Activated gamma-delta T cell (primary cell): ENCODE results near the gene PIK3AP1.

Source experiments
- DNase-seq: peaks from one replicate; lab custom pipeline; 2025; lab: John Stamatoyannopoulos, UW

Gene PIK3AP1

GRCh38 chr10:96610817-96611216 is 109.5 kb downstream of the PIK3AP1 start:
- no peak for DNase-seq

GRCh38 chr10:96609510-96609909 is 110.8 kb downstream of the PIK3AP1 start:
- DNase-seq = no peak

- DNase-seq = no peak
Observed at GRCh38 chr10:96608805-96609204, 111.5 kb downstream of the PIK3AP1 start.

GRCh38 chr10:96608262-96608661 is 112.1 kb downstream of the PIK3AP1 start:
- DNase-seq = no peak

- DNase-seq = no peak
Observed at GRCh38 chr10:96606946-96607345, 113.4 kb downstream of the PIK3AP1 start.

GRCh38 chr10:96606216-96606615 is 114.1 kb downstream of the PIK3AP1 start:
- DNase-seq = no peak

GRCh38 chr10:96600337-96600736 is 120.0 kb downstream of the PIK3AP1 start:
- DNase-seq = no peak

GRCh38 chr10:96598846-96599245 is 121.5 kb downstream of the PIK3AP1 start:
- DNase-seq = no peak

GRCh38 chr10:96596422-96597407 is 123.6 kb downstream of the PIK3AP1 start:
- no peak for DNase-seq

- DNase-seq = no peak
Observed at GRCh38 chr10:96595741-96596140, 124.6 kb downstream of the PIK3AP1 start.

- DNase-seq = no peak
Observed at GRCh38 chr10:96591946-96592345, 128.4 kb downstream of the PIK3AP1 start.

- DNase-seq = no peak
Observed at GRCh38 chr10:96588616-96589419, 131.5 kb downstream of the PIK3AP1 start.

GRCh38 chr10:96588060-96588554 is 132.2 kb downstream of the PIK3AP1 start:
- no peak for DNase-seq

- DNase-seq = no peak
Observed at GRCh38 chr10:96587264-96588059, 132.9 kb downstream of the PIK3AP1 start.

GRCh38 chr10:96586419-96587263 is 133.7 kb downstream of the PIK3AP1 start, which contains the start of gene TM9SF3:
Gene TM9SF3 (minus strand): TSS chr10:96587012. CDS start chr10:96586835, 177 bp downstream.
- DNase-seq = peak; percentile 94

GRCh38 chr10:96585736-96586418 is 134.4 kb downstream of the PIK3AP1 start:
- DNase-seq = no peak

- no peak for DNase-seq
Observed at GRCh38 chr10:96584474-96584873, 135.8 kb downstream of the PIK3AP1 start.

GRCh38 chr10:96584035-96584434 is 136.3 kb downstream of the PIK3AP1 start:
- no peak for DNase-seq

GRCh38 chr10:96579133-96579532 is 141.2 kb downstream of the PIK3AP1 start:
- DNase-seq = no peak

GRCh38 chr10:96578633-96579032 is 141.7 kb downstream of the PIK3AP1 start:
- no peak for DNase-seq
